Islet of Langerhans (tissue), 1 donor: ENCODE data around the gene MOGAT3.

Source experiments
- FAIRE-seq: peaks from one replicate; lab custom pipeline; 2011; peaks lifted over from hg19 to GRCh38; lab: Jason Lieb, UNC

MOGAT3 gene

GRCh38 chr7:101200862-101201599 lies at the start of gene MOGAT3:
Gene MOGAT3 (minus strand): TSS chr7:101201036. CDS start chr7:101200854, 182 bp downstream.
- FAIRE-seq, result no peak

- no peak for FAIRE-seq
Observed at GRCh38 chr7:101250324-101250723, 49.5 kb upstream of the MOGAT3 start.

GRCh38 chr7:101248276-101248675 lies 47.4 kb upstream of the MOGAT3 start:
- FAIRE-seq, result no peak

- no peak for FAIRE-seq
Observed at GRCh38 chr7:101245147-101245668, 44.4 kb upstream of the MOGAT3 start.

GRCh38 chr7:101244375-101245146 lies 43.7 kb upstream of the MOGAT3 start, which contains the start of gene FIS1:
Gene FIS1 (minus strand): TSS chr7:101245081. CDS start chr7:101245004, 77 bp downstream.
- no peak for FAIRE-seq

GRCh38 chr7:101243646-101244374 lies 43.0 kb upstream of the MOGAT3 start:
- no peak for FAIRE-seq

GRCh38 chr7:101241443-101242349 lies 40.9 kb upstream of the MOGAT3 start:
- FAIRE-seq, result no peak

- FAIRE-seq, result no peak
Observed at GRCh38 chr7:101241015-101241363, 40.2 kb upstream of the MOGAT3 start.

GRCh38 chr7:101240226-101241014 lies 39.6 kb upstream of the MOGAT3 start:
- no peak for FAIRE-seq

- FAIRE-seq, result no peak
Observed at GRCh38 chr7:101239951-101240220, 39.0 kb upstream of the MOGAT3 start.

- FAIRE-seq, result no peak
Observed at GRCh38 chr7:101239191-101239950, 38.5 kb upstream of the MOGAT3 start.

GRCh38 chr7:101238226-101239182 lies 37.7 kb upstream of the MOGAT3 start:
- no peak for FAIRE-seq

- FAIRE-seq, result no peak
Observed at GRCh38 chr7:101237206-101238067, 36.6 kb upstream of the MOGAT3 start, which contains the start of gene CLDN15. Gene CLDN15 (minus strand): TSS chr7:101237802. CDS start chr7:101237581, 221 bp downstream.

- FAIRE-seq, result no peak
Observed at GRCh38 chr7:101236292-101236835, 35.5 kb upstream of the MOGAT3 start.

GRCh38 chr7:101235522-101235921 lies 34.7 kb upstream of the MOGAT3 start:
- no peak for FAIRE-seq

GRCh38 chr7:101235050-101235449 lies 34.2 kb upstream of the MOGAT3 start:
- no peak for FAIRE-seq

GRCh38 chr7:101234636-101235035 lies 33.8 kb upstream of the MOGAT3 start:
- FAIRE-seq, result no peak
